IMR-90 (cell line): Measurements from ENCODE around the gene PAGE4. TPM values are rescaled to one million over a fixed set of nuclear protein-coding genes. Genes with fewer than 3 reads are reported as not detected.

Experiments used
- ATAC-seq: fragments of 200-7000 bp; cut with Tn5 transposase; 2 replicates; pipeline ENCODE4 v1.9.1; 2020; ENCODE audit warnings: low read depth, mild to moderate bottlenecking, moderate library complexity
- BruUV-seq: library from RNA; stranded (reverse); fragments of 400-500 nt; replicated peaks from 2 replicates; lab custom pipeline; 2021; lab: Mats Ljungman, UMichigan
- CTCF ChIA-PET: fragments of 300-600 bp; formaldehyde crosslinking; extraction: SDS; loops from one replicate; lab custom pipeline; 2021; ENCODE audit warnings: antibody characterized with exemption; lab: Yijun Ruan, JAX
- POLR2A ChIA-PET: fragments of 300-600 bp; sonication (Branson Sonifier 250); formaldehyde crosslinking; loops from one replicate; lab custom pipeline; 2022; ENCODE audit warnings: antibody characterized with exemption; ENCODE audit not compliant: unreplicated experiment; lab: Charles Lee
- DNase-seq: peaks from one replicate; pipeline ENCODE4 v3.0.0; 2013
- H2AFZ ChIP-seq: replicated peaks from 2 replicates; pipeline ENCODE3; 2013; ENCODE audit warnings: low read length, mild to moderate bottlenecking; ENCODE audit not compliant: poor library complexity
- H2AK5ac ChIP-seq: 2 replicates; pipeline ENCODE4 v1.6.1; 2013; ENCODE audit warnings: low read depth, low read length, inconsistent platforms
- H2AK9ac ChIP-seq: replicated peaks from 2 replicates; pipeline ENCODE3; 2013; ENCODE audit warnings: mild to moderate bottlenecking, low read depth, low read length, moderate library complexity; ENCODE audit not compliant: poor library complexity
- H2BK120ac ChIP-seq: 2 replicates; pipeline ENCODE4 v1.6.1; 2013; ENCODE audit warnings: low read depth, low read length, inconsistent platforms
- H2BK15ac ChIP-seq: 3 replicates; pipeline ENCODE4 v1.6.1; 2013; ENCODE audit warnings: low read depth, low read length, inconsistent platforms
- H2BK20ac ChIP-seq: 2 replicates; pipeline ENCODE4 v1.6.1; 2013; ENCODE audit warnings: low read depth, mild to moderate bottlenecking, inconsistent platforms, low read length, moderate library complexity
- H2BK5ac ChIP-seq: 2 replicates; pipeline ENCODE4 v1.6.1; 2013; ENCODE audit warnings: mild to moderate bottlenecking, low read depth, low read length, inconsistent platforms; ENCODE audit not compliant: poor library complexity, severe bottlenecking
- H3K14ac ChIP-seq: replicated peaks from 2 replicates; pipeline ENCODE4 v1.6.1; 2013; ENCODE audit warnings: low read depth, low read length, inconsistent platforms
- H3K18ac ChIP-seq: 2 replicates; pipeline ENCODE4 v1.6.1; 2013; ENCODE audit warnings: low read depth, low read length, control low read depth
- H3K23ac ChIP-seq: 2 replicates; pipeline ENCODE4 v1.6.1; 2013; ENCODE audit warnings: low read depth, low read length, inconsistent platforms
- H3K27ac ChIP-seq: 2 replicates; pipeline ENCODE4 v1.5.1; 2013; ENCODE audit warnings: mild to moderate bottlenecking, control low read depth, low read length; ENCODE audit not compliant: insufficient read depth
- H3K27me3 ChIP-seq: 2 replicates; pipeline ENCODE4 v1.6.1; 2013; ENCODE audit warnings: low read length; ENCODE audit not compliant: control insufficient read depth, insufficient read depth
- H3K36me3 ChIP-seq: 2 replicates; pipeline ENCODE4 v1.6.1; 2013; ENCODE audit warnings: low read length, mixed read lengths; ENCODE audit not compliant: control insufficient read depth, insufficient read depth
- H3K4ac ChIP-seq: 2 replicates; pipeline ENCODE4 v1.6.1; 2013; ENCODE audit warnings: low read depth, low read length, inconsistent platforms
- H3K4me1 ChIP-seq: 2 replicates; pipeline ENCODE4 v1.6.1; 2013; ENCODE audit warnings: low read length, mixed read lengths; ENCODE audit not compliant: control insufficient read depth, insufficient read depth
- H3K4me2 ChIP-seq: 2 replicates; pipeline ENCODE4 v1.6.1; 2013; ENCODE audit warnings: low read depth, mild to moderate bottlenecking, control low read depth, low read length, moderate library complexity
- H3K4me3 ChIP-seq: 2 replicates; pipeline ENCODE4 v1.5.1; 2013; ENCODE audit warnings: low read depth, mild to moderate bottlenecking, control low read depth, low read length, moderate library complexity; ENCODE audit not compliant: insufficient read depth
- H3K56ac ChIP-seq: 2 replicates; pipeline ENCODE4 v1.6.1; 2013; ENCODE audit warnings: low read length, inconsistent platforms; ENCODE audit not compliant: insufficient read depth; ENCODE audit errors: extremely low read depth
- H3K79me1 ChIP-seq, 2 experiments: 2 replicates each; pipeline ENCODE4 v1.6.1; 2013; ENCODE audit warnings: low read length in 2 of 2, inconsistent platforms in 1 of 2, low read depth in 1 of 2
- H3K9ac ChIP-seq: 2 replicates; pipeline ENCODE4 v1.6.1; 2013; ENCODE audit warnings: low read depth, low read length, control low read depth
- H3K9me1 ChIP-seq: 2 replicates; pipeline ENCODE4 v1.6.1; 2013; ENCODE audit warnings: low read length, inconsistent platforms; ENCODE audit not compliant: insufficient read depth
- H3K9me3 ChIP-seq: 2 replicates; pipeline ENCODE4 v1.6.1; 2013; ENCODE audit warnings: low read length; ENCODE audit not compliant: control insufficient read depth, insufficient read depth
- H4K20me1 ChIP-seq: 2 replicates; pipeline ENCODE4 v1.6.1; 2013; ENCODE audit warnings: low read length, inconsistent platforms; ENCODE audit not compliant: insufficient read depth
- H4K5ac ChIP-seq: 2 replicates; pipeline ENCODE4 v1.6.1; 2013; ENCODE audit warnings: mild to moderate bottlenecking, low read depth, low read length, control low read depth
- H4K8ac ChIP-seq, 2 experiments: 2 replicates each; pipeline ENCODE4 v1.6.1; 2013; ENCODE audit warnings: low read depth in 2 of 2, low read length in 2 of 2, control low read depth in 1 of 2, inconsistent platforms in 1 of 2
- H4K91ac ChIP-seq: 2 replicates; pipeline ENCODE4 v1.6.1; 2013; ENCODE audit warnings: low read depth, low read length, inconsistent platforms; ENCODE audit not compliant: insufficient read depth
- USF2 ChIP-seq: fragments of 150-350 bp; IDR thresholded peaks from 2 replicates; pipeline ENCODE4 v1.6.1; 2017; ENCODE audit warnings: mild to moderate bottlenecking, antibody characterized with exemption, low read length, low read depth
- WGBS, 2 experiments: methylation state at CpG; one replicate each; pipeline versions ENCODE4 v1.1.5 to v1.1.7; 2013; ENCODE audit warnings: missing lambda C conversion rate in 2 of 2; ENCODE audit not compliant: insufficient read length in 1 of 2; ENCODE audit errors: extremely low coverage in 2 of 2; 5-methylcytosine and 5-hydroxymethylcytosine counted together
- dilution Hi-C: fragments of 300-500 bp; cut with HindIII; formaldehyde crosslinking; loops from one replicate; pipeline ENCODE4 v1.14.3; 2018; ENCODE audit warnings: low sequenced_read_pairs; ENCODE audit not compliant: unreplicated experiment
- in situ Hi-C: fragments of 300-500 bp; cut with MboI; formaldehyde crosslinking; loops from 3 replicates; pipeline ENCODE4 v1.14.3; 2019; ENCODE audit warnings: low sequenced_read_pairs, inconsistent platforms, mixed read lengths
- intact Hi-C: fragments of 100-400 bp; cut with micrococcal nuclease; formaldehyde crosslinking; loops from 2 replicates; pipeline ENCODE4 v1.10.0; 2022
- polyA plus RNA-seq, 3 experiments: library from polyadenylated mRNA; depleted of rRNA; stranded (reverse); fragments of >200 nt; gene quantifications; 2 replicates each; pipeline ENCODE4 v1.2.3, GENCODE V29; 2012; ENCODE audit warnings: low replicate concordance in 1 of 3
- total RNA-seq: library from RNA; depleted of rRNA; stranded (reverse); fragments of >200 nt; gene quantifications from 2 replicates; pipeline ENCODE4 v1.2.3, GENCODE V29; 2012

PAGE4 gene
- total and polyA plus RNA-seq, 2 of the 4 experiments (the other 2 are of a cell fraction) = not detected

GRCh38 chrX:49845701-49846403, 16.7 kb downstream of the PAGE4 start:
- Histone ChIP-seq H2AFZ (no peak overlapping the region), H2BK5ac (no peak overlapping the region), H3K36me3 (no peaks in the 10 kb centered on the region), H4K91ac (no peak overlapping the region), H3K4ac (no peak overlapping the region), H2BK20ac (no peak overlapping the region), H3K27me3 (peaks cover 4% of the 10 kb centered on the region; the same call in 1 of the 2 replicates), H3K4me1 (no peaks in the 10 kb centered on the region), H3K9ac (no peak overlapping the region), H3K4me3 (no peak overlapping the region), H3K9me3 (no peaks in the 10 kb centered on the region), H4K5ac (no peak overlapping the region), H3K27ac (no peak overlapping the region), H3K4me2 (no peak overlapping the region), H3K18ac (no peak overlapping the region), H2BK15ac (no peak overlapping the region), H3K79me1 (no peaks in the 10 kb centered on the region), H4K8ac (no peak overlapping the region), H3K23ac (no peak overlapping the region), H2AK9ac (no peak overlapping the region), H4K20me1 (no peaks in the 10 kb centered on the region), H3K14ac (no peak overlapping the region), H2BK120ac (no peak overlapping the region), H3K56ac (no peak overlapping the region), H2AK5ac (no peak overlapping the region), H3K9me1 (no peaks in the 10 kb centered on the region)
- ATAC-seq (no peak), DNase-seq (no peak)
- 29% methylated on average over 1 of the region's 4 CpGs; no CpG with 5 or more reads in 1 of the 2 experiments for WGBS, 2 experiments
- intact Hi-C loops = no loop called here
- CTCF ChIA-PET = no interaction called here
- in situ Hi-C loops = no loop called here
- no peak for TF ChIP-seq USF2
- dilution Hi-C loops = no loop called here
- no TSS peak for BruUV-seq
- POLR2A ChIA-PET = interaction anchor here (0.6 kb wide), 1 partner anchor 37 kb away, joined by 3 read pairs; no protein-coding TSS in a partner anchor
